Measurements from ENCODE around the gene SDC1. TPM values are rescaled to one million over a fixed set of nuclear protein-coding genes. Genes with fewer than 3 reads are reported as not detected.
A peak's percentile ranks its signal among the peaks of the same experiment; 100 is the strongest.

Gene SDC1
- total and polyA plus RNA-seq, 12 donors: 3.1 to 74.2 (median 18.0) TPM

- Histone ChIP-seq H3K27ac (no peak overlapping the region), H3K27me3 (no peaks in the 10 kb centered on the region), H3K36me3 (replicated peaks in 1 of 2) (no peaks in the 10 kb centered on the region), H3K4me1 (replicated peaks in 1 of 2) (no peaks in the 10 kb centered on the region), H3K4me3 (no peak overlapping the region), H3K9me3 (replicated peaks in 1 of 3) (no peaks in the 10 kb centered on the region)
- no peak for DNase-seq
- TF ChIP-seq CTCF (IDR thresholded peaks at IDR 0.05): no peak
- no peak for TF ChIP-seq POLR2A (IDR thresholded peaks at IDR 0.05)
- intact Hi-C loops (cut with DNase I): loop anchor here in 1 of 2 donors (5.0 kb wide), 1 partner anchor 51 kb away; the partner anchor contains the start of gene SDC1
- WGBS, 4 donors: 79 to 96% (median 89%) methylated on average over 3 of the region's 3 CpGs
Observed at GRCh38 chr2:20175931-20176330, 49.0 kb downstream of the SDC1 start.

GRCh38 chr2:20175267-20175666, 49.7 kb downstream of the SDC1 start:
- Histone ChIP-seq H3K27me3 (no peaks in the 10 kb centered on the region), H3K27ac (no peak overlapping the region), H3K4me3 (no peak overlapping the region), H3K4me1 (replicated peaks in 1 of 2) (no peaks in the 10 kb centered on the region), H3K36me3 (replicated peaks in 1 of 2) (no peaks in the 10 kb centered on the region), H3K9me3 (replicated peaks in 1 of 3) (no peaks in the 10 kb centered on the region)
- no peak for TF ChIP-seq POLR2A (IDR thresholded peaks at IDR 0.05)
- TF ChIP-seq CTCF (IDR thresholded peaks at IDR 0.05): no peak
- intact Hi-C loops (cut with DNase I): loop anchor here in 1 of 2 donors (5.0 kb wide), 1 partner anchor 52 kb away; the partner anchor contains the start of gene SDC1
- peak in 2 of 7 donors; percentile 7 to 37 for DNase-seq
- 85 to 91% (median 90%) methylated on average over 8 of the region's 8 CpGs for WGBS, 4 donors

GRCh38 chr2:20174410-20174809, 50.5 kb downstream of the SDC1 start:
- 90 to 100% (median 93%) methylated on average over 2 of the region's 2 CpGs for WGBS, 4 donors
- intact Hi-C loops (cut with DNase I): no loop called here

More at GRCh38 chr2:20174410-20174809, 50.5 kb downstream of the SDC1 start:
- no peaks in the 10 kb centered on the region for H3K9me3 ChIP-seq (replicated peaks in 1 of 3)
- DNase-seq: peak in 2 of 7 donors; percentile 1 to 21
- TF ChIP-seq POLR2A (IDR thresholded peaks at IDR 0.05) (no peak), CTCF (IDR thresholded peaks at IDR 0.05) (no peak)
- H3K4me3 ChIP-seq: no peak overlapping the region
- no peak overlapping the region for H3K27ac ChIP-seq
- no peaks in the 10 kb centered on the region for H3K4me1 ChIP-seq (replicated peaks in 1 of 2)
- no peaks in the 10 kb centered on the region for H3K36me3 ChIP-seq (replicated peaks in 1 of 2)
- H3K27me3 ChIP-seq: no peaks in the 10 kb centered on the region
